Urothelium cell line (cell line): ENCODE measurements around the gene INO80C.
"Not testable (repeated sequence)": the region's sequence is repeated elsewhere in the genome, so short reads cannot be mapped to it uniquely, and the experiment has no call there.

Source experiments
- DNase-seq: peaks from one replicate; pipeline ENCODE4 v3.0.0; 2011; ENCODE audit warnings: low spot score, mixed read lengths
- FAIRE-seq: peaks from 2 replicates; lab custom pipeline; 2011; peaks lifted over from hg19 to GRCh38; lab: Jason Lieb, UNC

Gene INO80C

DNA sequence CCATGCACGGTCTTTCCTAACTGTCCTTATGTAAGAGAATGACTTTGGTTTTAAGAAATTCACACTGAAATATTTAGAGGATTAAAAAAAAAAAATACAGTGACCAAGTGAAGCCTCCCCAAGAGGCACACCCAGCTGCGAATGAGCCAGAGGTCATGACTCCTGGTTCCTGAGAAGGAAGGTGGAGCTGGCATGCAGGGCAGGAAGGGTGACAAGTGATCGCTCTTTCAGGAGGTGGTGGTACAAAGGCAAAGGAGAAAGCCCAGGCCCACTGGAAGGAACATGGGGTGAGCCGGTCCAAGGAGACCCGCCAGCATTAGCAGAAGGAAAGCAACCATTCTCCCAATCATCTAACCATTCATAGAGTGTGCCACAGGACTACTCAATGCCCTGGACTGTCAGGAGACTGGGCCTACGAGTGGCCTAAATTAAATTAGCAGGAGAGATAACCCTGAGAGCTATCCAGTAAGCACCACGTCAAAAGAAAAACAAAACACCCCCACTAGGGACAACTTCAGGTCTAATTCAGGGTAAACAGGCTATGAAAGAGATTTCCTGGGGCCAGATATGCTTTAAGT, 7.8 kb downstream of the INO80C start:
- DNase-seq: no peak
- FAIRE-seq: no peak

DNA sequence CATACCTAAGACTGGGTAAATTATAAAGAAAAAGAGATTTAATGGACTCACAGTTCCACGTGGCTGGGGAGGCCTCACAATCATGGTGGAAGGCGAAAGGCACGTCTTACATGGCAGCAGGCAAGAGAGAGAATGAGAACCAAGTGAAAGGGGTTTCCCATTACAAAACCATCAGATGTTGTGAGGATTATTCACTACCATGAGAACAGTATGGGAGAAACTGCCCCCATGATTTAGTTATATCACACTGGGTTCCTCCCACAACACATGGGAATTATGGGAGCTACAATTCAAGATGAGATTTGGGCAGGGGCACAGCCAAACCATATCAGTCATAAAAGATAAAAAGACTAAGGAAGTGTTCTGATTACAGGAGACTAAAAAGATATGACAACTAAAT, 8.5 kb downstream of the INO80C start:
- DNase-seq, FAIRE-seq: not testable (repeated sequence)

DNA sequence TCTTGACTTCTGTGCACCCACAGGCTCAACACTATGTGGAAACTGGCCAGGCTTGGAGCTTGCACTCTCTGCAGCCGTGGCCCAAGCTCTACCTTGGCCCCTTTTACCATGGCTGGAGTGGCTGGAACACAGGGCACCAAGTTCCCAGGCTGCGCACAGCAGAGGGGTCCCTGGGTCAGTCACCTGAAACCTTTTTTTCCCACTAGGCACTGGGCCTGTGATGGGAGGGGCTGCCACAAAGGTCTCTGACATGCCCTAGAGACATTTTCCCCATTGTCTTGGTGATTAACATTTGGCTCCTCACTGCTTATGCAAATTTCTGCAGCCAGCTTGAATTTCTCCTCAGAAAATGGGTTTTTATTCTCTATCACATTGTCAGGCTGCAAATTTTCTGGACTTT, 9.4 kb downstream of the INO80C start:
- not testable (repeated sequence) for FAIRE-seq, DNase-seq

DNA sequence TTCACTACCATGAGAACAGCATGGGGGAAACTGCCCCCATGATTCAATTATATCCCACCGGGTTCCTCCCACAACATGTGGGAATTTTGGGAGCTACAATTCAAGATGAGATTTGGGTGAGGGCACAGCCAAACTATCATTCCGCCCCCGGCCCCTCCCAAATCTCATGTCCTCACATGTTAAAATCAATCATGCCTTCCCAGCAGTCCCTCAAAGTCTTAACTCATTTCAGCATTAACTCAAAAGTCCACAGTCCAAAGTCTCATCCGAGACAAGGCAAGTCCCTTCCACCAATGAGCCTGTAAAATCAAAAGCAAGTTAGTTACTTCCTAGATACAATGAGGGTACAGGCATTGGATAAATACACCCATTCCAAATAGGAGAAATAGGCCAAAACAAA, 10.2 kb downstream of the INO80C start:
- not testable (repeated sequence) for DNase-seq, FAIRE-seq

DNA sequence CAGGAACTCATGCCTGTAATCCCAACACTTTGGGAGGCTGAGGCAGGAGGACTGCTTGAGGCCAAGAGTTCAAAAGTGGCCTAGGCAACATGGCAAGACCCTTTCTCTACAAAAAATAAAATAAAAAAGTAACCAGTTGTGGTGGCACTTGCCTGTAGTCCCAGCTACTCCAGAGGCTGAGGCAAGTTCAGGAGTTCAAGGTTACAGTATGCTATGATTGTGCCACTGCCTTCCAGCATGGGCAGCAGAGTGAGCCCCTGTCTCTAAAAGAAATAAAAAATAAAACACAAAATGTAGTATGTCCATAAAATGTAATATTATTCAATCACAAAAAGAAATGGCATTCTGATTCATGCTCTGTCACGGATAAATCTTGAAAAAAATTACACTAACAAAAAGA, 11.9 kb downstream of the INO80C start:
- no peak for FAIRE-seq
- DNase-seq: no peak

DNA sequence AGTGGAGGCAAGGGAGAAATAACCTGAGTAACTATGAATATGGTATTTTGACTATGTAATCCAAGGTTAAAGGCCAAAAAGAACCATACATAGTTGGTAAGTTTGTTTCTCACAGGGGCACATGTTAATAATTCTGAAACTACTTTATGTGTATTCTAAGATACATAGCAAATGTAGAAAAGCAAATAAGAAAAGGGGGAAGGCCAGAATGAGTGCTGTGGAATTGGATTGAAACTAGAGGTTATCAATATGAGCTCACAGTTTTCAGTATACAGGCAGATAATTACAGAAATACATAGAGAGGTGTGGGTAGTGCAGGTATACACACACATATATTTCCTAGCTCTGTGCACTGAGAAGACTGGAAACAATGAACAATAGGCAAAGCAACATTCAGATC, 13.7 kb downstream of the INO80C start:
- DNase-seq: no peak
- FAIRE-seq: no peak

DNA sequence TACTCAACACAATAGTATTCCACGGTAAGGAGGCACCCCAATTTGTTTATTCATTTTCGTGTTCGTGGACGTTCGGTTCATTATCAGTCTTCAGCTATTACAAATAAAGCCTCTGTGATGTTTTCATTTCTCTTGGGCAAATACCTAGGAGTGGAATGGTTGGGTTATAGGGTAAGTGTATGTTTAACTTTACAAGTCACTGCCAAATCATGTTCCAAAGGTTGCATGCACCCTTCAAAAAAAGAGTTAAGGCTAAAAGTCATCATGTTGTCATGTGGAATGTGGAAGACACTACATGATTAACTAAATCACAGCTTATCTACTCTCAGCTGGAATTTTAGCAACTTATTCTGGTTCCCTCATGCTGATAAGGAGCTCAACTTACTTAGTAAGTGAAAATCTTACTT, 15.8 kb downstream of the INO80C start:
- DNase-seq: no peak
- FAIRE-seq: no peak

DNA sequence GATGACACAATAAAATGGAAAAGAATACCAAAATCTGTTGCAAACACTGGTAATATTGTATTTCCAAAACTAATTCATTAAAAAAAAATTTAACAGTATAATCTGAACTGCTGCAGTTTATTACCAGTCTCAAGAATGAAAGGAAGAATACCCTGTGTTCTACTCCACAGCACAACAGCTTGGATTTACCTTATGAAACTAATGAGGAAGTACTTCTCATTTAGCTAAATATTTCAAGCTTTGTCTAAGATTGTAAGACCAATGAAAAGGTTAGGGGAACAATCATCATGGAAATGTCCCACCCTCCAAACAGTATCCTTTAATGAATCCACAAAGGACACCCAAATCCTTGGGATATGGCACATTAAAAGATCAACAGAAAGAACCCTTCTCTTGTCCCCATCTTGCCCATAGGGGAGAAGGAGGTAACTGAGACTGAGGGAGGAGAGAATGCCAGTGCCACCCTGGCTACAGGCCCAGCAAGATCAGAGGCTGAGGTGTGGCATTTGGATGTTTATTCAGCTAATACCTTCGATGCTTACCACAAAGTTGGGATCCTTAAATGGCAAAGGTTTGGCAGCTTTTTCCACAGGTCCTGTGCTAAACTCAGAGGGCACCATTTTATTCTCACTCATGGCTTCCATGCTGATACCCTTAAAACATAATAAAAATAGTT, 17.7 kb downstream of the INO80C start:
- DNase-seq (no peak), FAIRE-seq (no peak)

DNA sequence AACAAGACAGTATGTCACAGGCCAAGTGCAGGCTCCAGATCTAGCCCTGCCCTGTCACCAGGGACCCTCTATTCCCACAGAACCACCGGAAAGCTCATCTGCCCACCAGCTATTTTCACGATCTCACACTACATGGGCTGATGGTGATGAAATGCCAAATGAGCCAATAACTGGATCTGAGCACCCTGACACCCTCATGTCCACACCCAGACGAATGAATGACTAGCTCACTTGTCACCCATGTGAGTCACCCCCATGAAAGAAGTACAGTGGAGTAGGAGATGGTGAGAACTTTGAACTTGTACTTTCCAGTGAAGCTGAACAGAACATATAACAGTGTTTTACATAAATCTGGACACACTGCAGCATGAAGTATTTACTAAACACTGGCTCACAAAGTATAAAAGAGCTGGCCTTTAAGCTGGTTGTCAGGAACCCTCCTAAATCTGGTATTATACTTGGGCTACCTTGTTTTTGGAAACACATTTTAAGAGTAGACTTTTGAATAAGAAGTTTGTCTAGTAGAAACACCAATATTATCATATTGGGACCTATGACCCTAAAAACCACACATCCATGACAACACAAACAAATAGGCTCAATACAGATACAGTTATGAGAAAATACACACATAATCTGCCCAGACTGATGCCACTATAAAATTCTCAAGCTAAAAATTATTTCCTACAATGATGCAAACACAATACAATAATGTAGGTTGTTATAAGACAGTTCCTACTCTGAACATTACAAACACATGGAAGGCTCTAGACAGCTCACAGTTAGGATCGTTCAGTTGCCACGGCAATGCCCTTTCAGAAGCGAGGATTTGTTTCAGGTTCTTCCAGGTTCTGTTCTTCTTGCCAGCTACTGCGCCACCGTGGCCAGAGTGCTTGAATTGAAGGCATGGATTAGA, 19.0 kb downstream of the INO80C start:
- FAIRE-seq (no peak), DNase-seq (peak; percentile 47)

DNA sequence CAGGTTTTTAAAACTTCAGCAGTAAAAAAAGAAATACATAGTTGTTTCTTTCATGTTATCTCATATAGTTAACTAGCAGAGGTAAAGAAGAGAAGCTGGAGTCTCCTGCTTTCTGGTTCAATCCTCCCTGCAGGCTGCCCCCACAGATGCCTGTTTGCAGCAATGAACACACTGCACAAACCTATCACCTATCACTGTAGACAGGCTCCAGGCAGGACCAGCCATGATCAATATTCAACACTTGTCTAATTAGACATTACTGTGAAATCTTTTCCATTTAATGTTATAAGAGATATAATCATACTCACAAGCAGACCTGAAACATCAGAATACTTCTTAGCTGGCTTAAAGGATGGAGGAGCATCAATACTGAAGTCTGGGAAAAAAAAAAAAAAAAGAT, 19.8 kb downstream of the INO80C start:
- no peak for FAIRE-seq
- DNase-seq: no peak

DNA sequence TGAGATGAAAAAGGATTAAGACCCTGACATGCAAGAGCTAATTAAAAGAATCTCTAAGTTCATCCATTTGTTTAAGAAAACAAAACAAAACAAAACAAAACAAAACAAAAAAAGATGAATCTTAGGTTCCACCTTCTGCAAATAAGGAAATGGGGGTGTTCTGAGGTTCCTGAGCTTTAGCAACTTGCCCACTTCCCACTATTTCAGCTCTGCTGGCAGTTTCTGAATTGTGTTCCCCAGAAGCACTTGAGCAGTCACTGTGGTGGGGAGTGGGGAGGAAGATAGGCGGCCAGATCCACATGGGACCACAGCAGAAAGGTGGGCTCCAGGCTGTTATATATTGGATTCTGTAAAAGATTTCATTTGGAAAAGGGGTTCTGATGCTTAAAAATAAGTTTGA, 20.3 kb downstream of the INO80C start:
- DNase-seq: no peak
- no peak for FAIRE-seq

DNA sequence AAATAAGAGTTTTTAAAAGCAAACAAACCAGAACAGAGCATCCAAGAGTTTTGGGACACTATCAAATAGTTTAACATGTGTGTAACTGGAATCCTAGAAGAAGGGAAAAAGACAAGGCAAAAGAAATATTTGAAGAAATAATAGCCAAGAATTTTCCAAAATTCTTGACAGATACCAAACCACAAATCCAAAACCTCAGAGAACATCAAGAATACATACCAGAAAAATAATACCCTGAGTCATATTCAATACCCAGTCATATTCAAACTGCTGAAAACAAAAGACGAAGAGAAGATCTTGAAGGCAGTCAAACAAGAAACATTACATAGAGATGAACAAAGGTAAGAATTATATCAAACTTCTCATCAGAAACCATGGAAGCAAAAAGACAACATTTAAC, 22.9 kb downstream of the INO80C start:
- FAIRE-seq: no peak
- no peak for DNase-seq

DNA sequence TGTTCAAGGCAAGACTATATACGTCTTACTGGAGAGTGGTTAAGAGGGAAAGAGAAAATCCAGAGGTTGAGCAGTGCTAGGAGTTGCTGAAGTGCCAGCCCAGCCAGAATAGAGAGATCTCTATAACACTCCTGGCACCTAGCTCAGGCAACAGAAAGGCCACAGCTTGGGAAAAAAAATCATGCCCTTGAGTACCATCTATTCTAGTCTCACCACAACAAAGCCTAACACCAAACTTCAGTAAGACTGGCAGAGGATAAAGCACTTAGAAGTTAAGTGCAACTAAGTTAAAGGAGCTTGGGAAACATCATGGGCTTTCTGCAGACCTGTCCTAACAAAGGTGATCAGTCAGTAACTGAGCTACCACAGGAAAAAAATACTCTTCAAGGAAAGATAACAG, 24.2 kb downstream of the INO80C start:
- DNase-seq: no peak
- FAIRE-seq: no peak

DNA sequence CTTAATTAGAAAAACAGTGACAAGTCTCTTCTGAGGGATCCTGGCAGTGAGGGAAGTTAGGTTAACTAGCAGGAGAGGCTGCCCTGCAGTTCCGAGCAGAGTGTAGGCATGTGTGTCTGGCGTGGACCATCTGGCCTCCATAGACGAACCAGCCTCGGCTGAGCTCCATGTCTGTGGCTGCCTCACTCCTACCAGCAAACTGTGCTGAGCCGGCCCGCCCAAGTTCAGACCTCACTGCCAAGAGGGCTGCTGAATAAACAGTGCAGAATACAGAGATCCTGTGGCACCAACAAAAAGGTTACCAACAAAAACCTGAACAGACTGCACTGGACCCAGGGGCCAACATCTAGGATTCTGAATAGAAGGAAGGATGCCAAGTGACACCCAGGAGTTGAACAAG, 27.3 kb downstream of the INO80C start:
- FAIRE-seq (no peak), DNase-seq (no peak)

DNA sequence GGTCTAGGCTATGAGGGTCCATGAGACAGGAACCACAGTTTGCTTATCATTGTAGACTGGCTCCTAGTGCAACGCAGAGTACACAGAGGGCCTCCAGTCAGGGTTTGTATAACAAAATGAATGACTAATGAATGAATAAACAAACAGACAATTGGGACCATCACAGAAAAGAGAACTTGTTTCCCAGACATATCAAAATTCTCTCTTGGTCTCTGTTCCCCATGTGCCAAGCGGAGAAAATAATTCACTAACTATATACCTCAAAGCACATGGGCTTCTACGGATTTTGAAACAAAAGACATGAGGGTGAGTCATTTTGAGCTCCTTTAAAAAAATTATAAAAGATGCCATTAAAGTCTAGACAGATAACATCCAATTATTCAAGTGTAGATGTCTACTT, 28.0 kb downstream of the INO80C start:
- no peak for DNase-seq
- FAIRE-seq: no peak

DNA sequence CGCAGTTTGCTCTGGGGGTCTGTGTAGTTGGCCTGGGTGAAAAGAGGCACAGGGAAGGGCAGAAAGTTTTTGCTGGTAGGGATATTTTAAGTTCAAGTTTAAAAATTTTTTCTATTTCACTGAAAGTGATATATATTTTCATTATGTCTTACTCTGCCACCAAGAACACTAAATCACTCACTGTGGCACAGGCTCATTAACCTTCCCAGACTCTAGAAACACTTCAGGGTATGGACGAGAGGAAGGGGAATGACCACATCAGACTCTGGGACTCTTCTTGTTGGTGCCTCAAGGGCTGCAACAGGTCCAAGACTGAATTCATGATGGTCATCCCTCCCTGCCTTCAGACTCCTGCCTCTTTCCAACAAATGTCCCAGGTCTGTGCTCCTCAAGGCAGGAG, 29.0 kb downstream of the INO80C start:
- DNase-seq (no peak), FAIRE-seq (no peak)

DNA sequence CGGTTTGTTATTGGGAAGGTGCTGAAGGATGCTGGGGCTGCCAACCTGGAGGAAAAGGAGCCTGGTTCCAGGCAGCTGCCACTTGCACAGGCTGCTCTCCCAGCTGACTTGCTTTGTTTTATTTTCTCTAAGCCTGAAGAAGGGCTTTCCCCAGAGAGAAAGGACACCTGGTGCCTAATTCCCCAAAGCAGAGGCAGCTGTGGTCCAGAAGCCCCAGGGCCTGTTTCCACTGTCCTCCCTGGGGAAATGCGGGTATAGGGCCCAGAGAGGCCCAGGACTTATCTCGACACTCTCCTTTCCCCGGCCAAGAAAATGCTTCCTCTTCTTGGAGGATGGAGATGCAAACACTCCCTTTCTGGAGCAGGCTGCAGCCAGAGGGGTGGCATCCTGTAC, 30.1 kb downstream of the INO80C start:
- DNase-seq (no peak), FAIRE-seq (no peak)

DNA sequence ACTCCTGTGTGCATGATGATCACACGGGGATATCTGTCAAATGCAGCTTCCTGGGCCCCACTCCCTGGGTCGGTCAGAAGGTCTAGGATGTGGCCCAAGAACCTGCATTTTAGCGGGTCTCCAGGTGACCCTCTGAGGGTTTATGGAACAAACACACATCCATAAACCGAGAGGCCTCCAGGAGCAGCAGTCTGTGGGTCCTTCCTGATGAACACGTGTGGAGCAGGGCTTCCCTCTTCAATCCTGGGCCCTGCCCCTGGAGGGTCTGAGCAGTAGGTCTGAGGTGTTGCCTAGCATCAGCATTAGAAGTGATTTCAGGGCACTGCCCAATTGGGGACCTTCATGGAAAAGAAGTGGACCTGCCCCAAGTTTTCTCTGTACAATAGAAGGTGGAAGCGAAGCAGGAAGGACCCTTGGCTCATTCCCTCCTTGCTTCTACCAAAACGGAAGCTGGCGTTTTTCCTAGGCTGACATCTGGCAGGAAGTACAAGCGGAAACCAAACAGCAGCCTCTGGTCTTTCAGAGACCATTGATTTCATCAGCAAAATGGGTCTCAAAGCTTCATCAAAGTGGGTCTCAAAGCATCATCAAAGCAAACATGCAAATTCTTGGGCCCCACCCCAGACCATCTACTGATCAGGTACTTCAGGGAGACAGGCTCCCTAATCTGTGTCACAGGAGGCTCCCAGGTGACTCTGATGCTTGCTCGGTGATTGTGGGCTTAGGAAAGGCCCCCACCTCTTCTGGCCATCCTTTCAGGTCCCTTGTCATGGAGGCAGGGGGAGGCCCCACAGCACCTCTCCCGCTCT, 30.7 kb downstream of the INO80C start:
- FAIRE-seq (no peak), DNase-seq (no peak)

DNA sequence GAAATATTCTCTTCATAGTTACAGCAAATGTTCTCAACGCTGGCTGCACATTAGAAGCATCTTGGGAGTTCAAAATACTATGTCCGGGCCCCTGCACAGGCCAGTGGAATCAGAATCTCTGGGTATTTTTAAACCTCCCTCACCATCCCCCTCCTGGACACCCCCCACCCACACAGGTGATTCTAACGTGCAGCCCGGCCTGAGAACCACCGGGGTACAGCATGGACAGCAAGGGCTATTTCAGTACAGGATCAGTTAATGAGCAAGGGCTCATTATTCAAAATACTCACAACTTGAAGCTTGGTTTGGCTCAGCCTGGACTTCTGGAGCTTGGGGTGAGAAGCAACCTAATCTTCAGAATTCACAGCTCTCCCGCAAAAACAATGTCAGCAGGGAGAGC, 31.4 kb downstream of the INO80C start:
- DNase-seq (no peak), FAIRE-seq (no peak)

DNA sequence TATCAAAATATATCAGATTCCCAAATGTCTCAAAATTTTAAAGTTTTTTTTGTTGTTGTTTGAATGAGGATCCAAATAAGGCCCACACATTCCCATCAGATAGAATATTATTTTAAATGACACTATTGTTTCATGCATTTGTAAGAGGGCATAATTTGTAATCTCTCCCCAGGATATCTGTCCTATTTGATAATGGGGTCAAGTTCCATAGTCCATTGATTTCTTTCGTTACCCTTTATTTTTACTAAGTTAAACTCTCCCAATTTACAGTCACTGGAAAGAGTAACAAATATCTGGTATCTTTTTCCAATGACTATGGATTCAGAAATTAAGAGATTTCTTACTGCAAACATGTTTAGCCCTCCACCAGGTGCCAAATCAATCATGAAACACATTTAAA, 32.4 kb downstream of the INO80C start:
- FAIRE-seq: no peak
- no peak for DNase-seq

DNA sequence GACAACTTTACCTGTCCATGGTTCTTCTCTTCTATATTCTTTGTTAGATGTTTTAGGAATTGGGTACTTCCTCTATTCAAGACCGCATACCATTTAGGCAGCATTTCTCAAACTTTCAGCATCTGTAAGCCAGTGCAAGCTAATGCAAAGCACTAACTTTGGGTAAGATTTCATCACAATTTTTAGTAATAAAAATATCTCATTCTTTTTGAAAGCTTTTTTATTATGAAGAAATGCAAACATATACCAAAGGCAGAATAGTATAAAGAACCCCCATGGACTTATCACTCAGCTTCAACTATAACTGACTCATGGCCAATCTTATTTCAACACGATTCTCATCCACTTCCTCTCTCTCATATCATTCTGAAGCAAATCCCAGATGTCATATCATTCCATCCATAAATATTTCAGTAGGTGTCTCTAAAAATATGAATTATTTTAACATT, 32.9 kb downstream of the INO80C start:
- no peak for FAIRE-seq
- DNase-seq: no peak
